ENCODE data around the gene VAMP2. TPM values are rescaled to one million over a fixed set of nuclear protein-coding genes. Genes with fewer than 3 reads are reported as not detected.

Gene VAMP2
- total and polyA plus RNA-seq, 9 of the 15 experiments (the other 6 are each of a cell fraction or from before 2014, with no cell fraction given): 2.3 to 31.8 (median 6.0) TPM

GRCh38 chr17:8173056-8173870 lies 10.5 kb upstream of the VAMP2 start:
- CTCF ChIA-PET (ENCODE audit: low intra/inter-chr PET ratio): no interaction called here
- TSS peak; percentile 100 for BruUV-seq (replicated peaks)
- in situ Hi-C loops (cut with MboI): no loop called here
- FAIRE-seq: peak; percentile 81
- intact Hi-C loops (cut with micrococcal nuclease): loop anchor here (5.0 kb wide), 2 partner anchors 36 to 51 kb away; partner anchors contain the start of gene HES7
- no peaks in the 10 kb centered on the region for H3K36me3 ChIP-seq (ENCODE audit: control insufficient read depth, insufficient read depth, low read length)
- H3K9ac ChIP-seq (ENCODE audit: insufficient read depth in 1 of 2, low read depth in 2 of 2, low read length in 2 of 2): peak overlapping the region in 1 of 2 experiments; percentile 84; a peak in 3 of 4 replicates
- H3K79me2 ChIP-seq (ENCODE audit: control insufficient read depth, insufficient read depth, low read length): peaks cover 10% of the 10 kb centered on the region
- H3K9me1 ChIP-seq (ENCODE audit: control insufficient read depth, insufficient read depth, low read length): no peaks in the 10 kb centered on the region
- no peaks in the 10 kb centered on the region for H3K27me3 ChIP-seq (ENCODE audit: control insufficient read depth in 2 of 2, insufficient read depth in 2 of 2, low read length in 2 of 2)
- H3K27ac ChIP-seq (ENCODE audit: extremely low read depth, low read depth, low read length): peak overlapping the region; percentile 99
- H3K4me1 ChIP-seq (replicated peaks in 1 of 2; ENCODE audit: control insufficient read depth in 2 of 2, insufficient read depth in 2 of 2, low read length in 2 of 2): peaks cover 23 to 56% of the 10 kb centered on the region in 2 experiments; a peak in 4 of 5 replicates
- peak overlapping the region; percentile 27 for H3K4me3 ChIP-seq
- peak; percentile 45 to 93 (median 62) for DNase-seq (ENCODE audit: extremely low read depth in 1 of 4, low spot score in 3 of 4)
- WGBS (ENCODE audit: insufficient coverage, low coverage, missing lambda C conversion rate): 1% methylated on average over 23 of the region's 23 CpGs
- peak; percentile 80 for ATAC-seq
- no peaks in the 10 kb centered on the region; the same call in 1 of the 2 replicates for H4K20me1 ChIP-seq (replicated peaks; ENCODE audit: control insufficient read depth, insufficient read depth, low read length)
- no peaks in the 10 kb centered on the region for H3K9me3 ChIP-seq (replicated peaks; ENCODE audit: control insufficient read depth, insufficient read depth, low read depth, low read length)
- peak overlapping the region; percentile 84 for H3K4me2 ChIP-seq (ENCODE audit: insufficient read depth, low read length)
- peak overlapping the region; percentile 49 for H2AFZ ChIP-seq (ENCODE audit: low read depth, low read length)
- POLR2A ChIA-PET: interaction anchor here (0.5 to 4.7 kb wide), 36 partner anchors 9 to 689 kb away, joined by 3 to 105 read pairs (median 6); partner anchors contain the start of genes AURKB, BORCS6, HES7 and MPDU1
- TF ChIP-seq GABPB2 (CRISPR knock-in tag; conservative IDR thresholded peaks at IDR 0.05) (peak; percentile 94), ZNF165 (CRISPR knock-in tag; IDR thresholded peaks at IDR 0.05; ENCODE audit: borderline replicate concordance) (no peak), ZBTB7A (IDR thresholded peaks at IDR 0.05; ENCODE audit: borderline replicate concordance, control insufficient read depth, low read depth, low read length) (no peak), IRF1 (CRISPR knock-in tag; IDR thresholded peaks at IDR 0.05; ENCODE audit: borderline replicate concordance) (0 out of 2 replicates have a peak, but pooled peaks have one; percentile 22), KDM4B (IDR thresholded peaks at IDR 0.05; ENCODE audit: borderline replicate concordance in 2 of 2, low read depth in 1 of 2) (peak in 1 of 2 experiments; percentile 100; a peak in 2 of 4 replicates), OTX1 (CRISPR knock-in tag; IDR thresholded peaks at IDR 0.05) (peak; percentile 99), SP1 (CRISPR knock-in tag; IDR thresholded peaks at IDR 0.05) (peak; percentile 93), HDAC2 (IDR thresholded peaks at IDR 0.05) (peak; percentile 84), CREB5 (CRISPR knock-in tag; IDR thresholded peaks at IDR 0.05) (peak; percentile 86), SRSF1 (IDR thresholded peaks at IDR 0.05; ENCODE audit: low read depth, low read length) (no peak), RHOXF2B (CRISPR knock-in tag; conservative IDR thresholded peaks at IDR 0.05) (peak; percentile 93), ZNF583 (CRISPR knock-in tag; IDR thresholded peaks at IDR 0.05) (no peak), KLF16 (IDR thresholded peaks at IDR 0.05) (peak; percentile 6; the same call in 1 of the 2 replicates), MBD1 (CRISPR knock-in tag; IDR thresholded peaks at IDR 0.05) (no peak), BHLHE40 (IDR thresholded peaks at IDR 0.05; ENCODE audit: low read length) (peak; percentile 86), ZNF23 (CRISPR knock-in tag; IDR thresholded peaks at IDR 0.05) (peak; percentile 73)
